Measurements from ENCODE around the gene NCOA4.
"Not testable (repeated sequence)": the region's sequence is repeated elsewhere in the genome, so short reads cannot be mapped to it uniquely, and the experiment has no call there.

The NCOA4 gene

DNA sequence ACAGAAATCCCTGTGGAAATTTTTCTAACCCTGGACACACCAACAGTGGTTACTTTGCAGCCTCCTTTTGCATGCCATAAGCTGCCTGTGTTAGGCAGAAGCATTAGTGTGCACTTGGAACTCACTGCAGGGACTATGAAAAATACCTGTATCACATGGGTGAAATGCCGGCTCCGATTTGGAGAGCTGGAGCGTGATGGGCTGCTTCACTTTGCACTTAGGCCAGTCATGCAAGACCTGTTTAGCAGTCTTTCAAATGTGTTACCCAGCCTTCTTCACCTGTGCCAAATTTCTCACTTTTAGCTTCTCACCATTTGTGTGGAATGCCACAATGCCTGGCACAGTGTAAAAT lies 11.3 kb downstream of the NCOA4 start:
- no peak for DNase-seq

DNA sequence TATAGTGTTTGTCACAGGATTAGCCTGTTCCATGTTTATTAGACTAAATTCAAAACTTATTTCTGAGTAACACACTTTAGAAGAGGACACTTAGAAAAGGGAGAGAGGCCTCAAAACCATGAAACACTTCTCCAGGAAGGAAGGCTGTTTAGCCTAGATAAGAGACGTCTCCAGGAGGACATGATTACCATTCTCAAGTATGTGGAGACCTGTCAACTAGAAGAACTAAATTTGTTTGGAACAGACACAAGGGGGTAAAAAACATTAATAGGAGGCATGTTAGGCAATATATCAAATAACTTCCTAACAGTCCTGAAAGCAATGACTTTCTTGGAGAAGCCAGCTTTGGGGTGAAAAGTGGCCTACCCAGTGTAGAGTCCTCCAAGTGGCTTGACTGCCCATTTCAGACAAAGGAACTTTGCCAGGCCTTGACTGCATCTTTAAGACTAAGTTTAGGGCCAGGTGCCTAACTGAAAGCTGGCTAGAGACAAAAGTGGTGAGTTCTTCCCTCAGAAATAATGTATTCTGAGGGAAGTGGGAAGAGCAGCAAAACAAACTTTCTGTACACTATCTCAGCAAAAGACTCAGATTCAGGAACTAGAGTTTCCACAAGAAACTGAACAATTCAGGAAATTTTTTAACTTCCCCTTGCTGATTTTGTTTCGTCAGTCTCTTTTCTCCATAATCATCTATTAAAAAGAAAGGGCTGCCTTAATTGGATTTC lies 11.8 kb downstream of the NCOA4 start:
- DNase-seq, result no peak

GRCh38 chr10:46017733-46018132 lies 12.7 kb downstream of the NCOA4 start:
- no peak for DNase-seq

- no peak for DNase-seq
Observed at GRCh38 chr10:46016811-46017210, 13.6 kb downstream of the NCOA4 start.

- no peak for DNase-seq
Observed at GRCh38 chr10:46016190-46016589, 14.2 kb downstream of the NCOA4 start.

- no peak for DNase-seq
Observed at GRCh38 chr10:46014683-46015405, 15.6 kb downstream of the NCOA4 start.

- DNase-seq, result no peak
Observed at GRCh38 chr10:46014206-46014605, 16.2 kb downstream of the NCOA4 start.

DNA sequence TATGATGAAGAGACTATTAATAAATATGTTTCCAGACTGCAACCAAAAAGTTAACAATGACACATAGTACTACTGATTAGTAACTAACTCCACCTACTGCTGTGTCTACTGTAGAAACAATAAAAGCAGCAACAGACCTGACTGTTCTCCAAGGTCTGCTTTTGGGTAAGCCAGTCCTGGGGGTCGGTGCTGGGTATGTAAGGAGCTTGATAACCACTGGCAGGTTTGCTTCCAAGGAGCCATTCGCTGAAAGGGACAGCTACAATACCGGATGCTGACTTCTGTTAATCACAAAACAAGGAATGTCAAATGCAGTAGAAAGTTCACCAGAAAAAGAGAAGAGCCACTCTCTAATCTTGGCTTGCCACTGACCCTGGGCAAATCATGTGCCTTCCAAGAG lies 17.7 kb downstream of the NCOA4 start:
- DNase-seq, result no peak

- DNase-seq, result no peak
Observed at GRCh38 chr10:46006219-46006618, 24.2 kb downstream of the NCOA4 start.

GRCh38 chr10:46005383-46005782 lies 25.0 kb downstream of the NCOA4 start:
- no peak for DNase-seq

DNA sequence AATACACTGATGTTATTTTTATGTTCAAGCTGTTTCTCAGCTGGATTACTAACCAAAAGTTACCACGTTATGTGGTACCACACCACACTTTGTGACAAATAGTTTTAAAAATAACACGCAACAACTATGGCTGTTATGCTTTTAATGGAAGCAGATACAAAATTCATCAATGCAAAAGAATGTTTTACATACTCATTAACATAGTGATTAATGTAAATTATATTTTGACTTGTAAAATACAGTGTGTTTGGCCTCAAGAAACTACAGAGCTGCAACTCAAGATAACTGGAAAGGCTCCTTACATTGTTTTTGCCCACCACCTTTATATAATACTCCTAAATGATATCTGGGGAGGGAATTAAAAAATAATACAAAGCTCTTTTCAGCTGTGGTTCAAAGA lies 25.5 kb downstream of the NCOA4 start:
- DNase-seq, result no peak

GRCh38 chr10:46002916-46003693 lies 27.3 kb downstream of the NCOA4 start:
- no peak for DNase-seq

DNA sequence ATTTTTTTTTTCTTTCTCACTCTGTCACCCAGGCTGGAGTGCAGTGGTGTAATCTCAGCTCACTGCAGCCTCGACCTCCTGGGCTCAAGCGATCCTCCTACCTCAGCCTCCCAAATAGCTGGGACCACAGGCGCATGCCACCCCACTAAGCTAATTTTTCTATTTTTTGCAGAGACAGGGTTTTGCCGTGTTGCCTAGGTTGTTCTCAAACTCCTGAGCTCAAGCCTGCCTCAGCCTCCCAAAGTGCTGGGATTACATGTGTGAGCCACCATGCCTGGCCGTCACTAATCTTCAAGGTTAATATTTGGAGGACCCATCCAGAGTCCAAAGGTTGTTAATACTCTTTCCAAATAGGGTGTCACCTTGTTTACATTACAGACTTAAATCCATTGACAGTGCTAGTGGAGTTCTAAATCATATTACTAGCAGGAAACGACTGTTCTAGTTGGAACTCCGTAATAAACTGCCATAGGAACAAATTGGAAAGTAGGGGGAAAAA lies 28.2 kb downstream of the NCOA4 start:
- not testable (repeated sequence) for DNase-seq

DNA sequence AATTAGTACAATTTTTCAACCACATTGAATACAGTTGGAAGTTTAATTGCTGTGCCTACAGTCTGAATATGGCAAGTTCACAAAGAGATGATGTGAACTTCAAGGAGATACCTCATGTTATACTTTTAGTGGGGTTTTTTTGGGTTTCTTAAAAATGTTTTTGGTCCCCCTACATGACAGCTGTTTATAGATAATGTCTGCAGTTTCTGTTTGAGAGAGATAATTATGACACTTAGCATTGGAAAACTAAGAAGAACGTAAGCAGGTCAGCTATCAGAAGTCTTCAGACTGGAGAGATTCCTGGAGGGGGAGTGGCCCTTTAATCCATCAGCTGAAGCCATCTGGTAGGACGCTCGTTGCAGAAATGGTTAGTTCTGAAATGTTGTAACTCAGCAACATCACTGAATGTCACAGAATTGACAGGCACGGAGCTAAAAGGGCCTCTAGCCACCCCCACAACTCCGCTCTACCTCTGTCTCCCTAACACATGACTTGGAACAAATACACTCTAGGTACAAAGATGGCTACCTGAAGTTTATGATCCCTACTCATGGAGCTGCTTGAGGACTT lies 29.2 kb downstream of the NCOA4 start:
- DNase-seq, result no peak

DNA sequence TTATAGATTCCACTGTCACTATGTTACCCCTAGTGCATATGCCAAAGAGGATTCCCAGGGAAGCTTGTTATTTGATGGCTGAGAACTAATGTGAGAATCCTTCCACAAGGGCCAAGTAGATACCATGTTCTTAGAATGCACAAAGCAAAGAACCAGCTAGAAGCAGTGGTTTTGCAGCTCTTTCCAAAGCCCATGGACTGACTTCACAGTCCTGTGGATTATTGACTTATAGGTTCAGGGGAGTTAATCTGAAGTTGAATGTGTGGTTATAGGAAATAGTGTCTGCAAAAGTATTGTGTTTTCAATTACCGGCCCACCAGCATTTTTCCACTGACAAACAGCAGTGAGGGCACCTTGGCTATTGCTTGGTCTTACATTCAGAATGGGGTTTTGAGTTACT lies 29.9 kb downstream of the NCOA4 start:
- DNase-seq, result no peak

DNA sequence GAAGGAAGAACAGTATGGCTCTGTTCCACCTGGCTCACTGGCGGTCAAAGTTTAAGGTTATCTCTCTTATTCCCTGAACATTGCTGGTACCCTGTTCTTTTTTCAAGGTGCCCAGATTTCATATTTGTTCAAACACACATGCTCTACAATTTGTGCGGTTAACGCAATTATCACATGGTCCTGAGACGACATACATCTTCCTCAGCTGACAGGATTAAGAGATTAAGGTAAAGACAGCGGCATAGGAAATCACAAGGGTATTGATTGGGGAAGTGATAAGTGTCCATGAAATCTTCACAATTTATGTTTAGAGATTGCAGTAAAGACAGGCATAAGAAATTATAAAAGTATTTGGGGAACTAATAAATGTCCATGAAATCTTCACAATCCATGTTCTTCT lies 30.5 kb downstream of the NCOA4 start:
- DNase-seq, result not testable (repeated sequence)

DNA sequence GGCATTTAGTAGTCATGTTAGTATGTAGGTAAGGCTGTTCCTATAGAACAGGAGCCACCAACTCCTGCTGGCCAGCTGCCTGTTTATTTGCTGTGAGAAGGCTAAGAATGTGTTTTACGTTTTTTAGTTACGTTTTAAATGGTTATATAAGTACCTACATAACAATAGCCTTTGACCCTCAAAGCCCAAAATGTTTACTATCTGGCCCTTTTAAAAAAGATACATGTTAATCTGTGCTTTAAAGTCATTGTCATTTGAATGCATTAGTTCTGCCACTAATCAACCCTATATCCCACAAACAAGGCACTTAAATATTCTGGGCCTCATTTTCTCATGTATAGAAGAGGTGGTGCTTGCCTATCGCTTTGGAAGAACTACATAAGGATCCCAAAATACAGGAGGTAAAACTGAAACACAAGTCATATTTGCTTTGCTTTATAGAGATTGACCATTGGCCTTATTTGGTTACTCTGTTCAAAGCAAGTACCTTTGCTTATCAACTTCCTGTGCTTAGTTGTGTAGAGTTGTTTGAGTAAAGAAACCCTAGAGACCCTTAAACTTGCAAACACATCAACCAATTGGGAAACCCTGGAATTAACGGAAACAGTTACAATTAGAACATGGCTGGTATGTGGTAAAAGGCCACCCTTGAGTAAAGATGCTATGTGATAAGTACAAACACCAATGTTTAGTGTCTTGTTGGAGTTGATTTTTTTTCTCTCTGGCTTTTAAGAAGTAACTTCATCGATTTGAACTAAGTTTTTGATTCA lies 32.2 kb downstream of the NCOA4 start:
- no peak for DNase-seq

GRCh38 chr10:45997557-45997956 lies 32.9 kb downstream of the NCOA4 start:
- DNase-seq, result no peak

DNA sequence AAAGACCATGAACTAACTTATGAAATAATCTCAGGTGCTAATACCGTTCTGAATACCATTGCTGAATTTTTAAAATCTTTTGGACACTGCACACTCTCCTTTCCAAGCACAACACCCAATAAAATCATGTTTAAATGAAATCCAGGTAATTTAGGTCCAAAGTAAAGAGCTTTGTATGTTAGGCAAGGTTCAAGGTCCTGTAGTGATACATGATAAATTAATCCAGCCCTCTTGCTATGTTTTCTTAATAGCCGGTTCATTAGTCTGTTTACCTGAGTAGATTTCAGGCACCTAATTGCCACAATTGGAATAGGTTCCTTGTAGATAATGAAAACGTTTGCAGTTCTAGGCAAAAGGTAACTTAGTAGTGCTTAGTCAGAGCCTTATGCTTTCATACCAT lies 44.8 kb downstream of the NCOA4 start:
- not testable (repeated sequence) for DNase-seq

DNA sequence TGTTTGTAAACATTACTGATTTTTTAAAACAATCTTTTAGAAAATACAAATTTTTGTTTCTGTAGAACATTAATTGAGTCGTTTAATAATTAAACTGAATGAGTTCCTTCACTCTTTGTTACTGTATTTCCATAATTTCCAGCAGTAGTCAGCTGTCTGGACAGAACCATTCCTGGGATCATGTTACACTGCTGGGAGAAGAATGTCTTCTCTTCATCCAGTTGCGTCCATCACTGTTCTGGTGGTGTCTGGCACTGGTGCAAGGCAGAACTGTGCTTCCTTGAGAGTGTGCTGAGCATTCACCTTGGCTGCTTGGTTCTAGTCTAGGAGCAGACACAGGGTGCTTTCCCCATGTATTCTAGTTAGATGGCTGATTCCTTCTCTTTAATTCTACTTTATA lies 46.0 kb downstream of the NCOA4 start:
- not testable (repeated sequence) for DNase-seq

GRCh38 chr10:45983538-45984186 lies 46.8 kb downstream of the NCOA4 start:
- peak in 1 of 2 experiments; percentile 28 for DNase-seq

GRCh38 chr10:45981367-45981766 lies 49.1 kb downstream of the NCOA4 start:
- not testable (repeated sequence) for DNase-seq

All from activated T-cell treated with anti-CD3 and anti-CD28 coated beads, Interleukin-2, amount 50 U/mL, for 48 hours (primary cell).